Choroid plexus epithelial cell (primary cell): ENCODE results near the gene NKTR.

Source experiments
- DNase-seq: peaks from one replicate; pipeline ENCODE4 v3.0.0-alpha.2; 2010; ENCODE audit warnings: low read depth
- H3K4me3 ChIP-seq: 2 replicates; pipeline ENCODE4 v1.5.1; 2011; ENCODE audit warnings: low read depth, mild to moderate bottlenecking, control low read depth, low read length, moderate library complexity
- CTCF ChIP-seq: conservative IDR thresholded peaks from 2 replicates; pipeline ENCODE4 v1.5.1; 2011; ENCODE audit warnings: low read depth, mild to moderate bottlenecking, control low read depth, inconsistent platforms, low read length, moderate library complexity

The NKTR gene

DNA sequence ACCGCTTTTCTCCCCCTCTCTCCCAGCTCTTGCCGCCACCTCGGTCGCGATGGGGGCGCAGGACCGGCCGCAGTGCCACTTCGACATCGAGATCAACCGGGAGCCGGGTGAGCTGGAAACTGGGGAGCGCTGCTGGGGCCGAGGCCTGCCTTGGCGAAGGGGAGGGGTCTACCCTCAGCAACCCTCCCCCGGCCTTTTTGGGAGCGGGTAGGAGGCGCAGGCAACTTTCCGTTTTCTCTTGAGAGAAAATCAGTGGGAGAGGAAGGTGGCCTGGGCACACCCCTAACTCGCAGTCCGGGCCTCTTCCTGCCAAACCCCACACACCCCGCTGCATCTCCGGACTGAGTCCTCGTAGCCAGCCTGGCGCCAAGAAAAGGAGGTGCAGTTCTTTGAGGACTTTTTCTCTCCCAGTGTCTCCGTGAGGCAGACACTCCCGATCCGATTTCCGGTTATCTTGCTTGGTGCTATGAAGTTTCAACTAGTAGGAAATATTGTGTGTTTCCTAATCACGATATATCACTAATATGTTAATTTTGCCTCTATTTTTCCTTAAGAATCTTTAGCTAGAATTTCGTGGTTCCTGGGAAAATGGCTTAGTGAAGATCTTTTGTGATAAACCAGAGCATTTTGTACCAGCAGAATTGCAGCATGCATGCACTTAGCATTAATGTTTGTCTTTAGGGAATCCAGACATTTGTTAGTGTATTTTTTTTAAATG lies 631 bp downstream of the NKTR start:
- H3K4me3 ChIP-seq = peak overlapping the region; percentile 88
- peak; percentile 74 for DNase-seq

GRCh38 chr3:42601896-42602581 lies 1.6 kb downstream of the NKTR start:
- peak; percentile 36 for DNase-seq
- peak; percentile 26 for TF ChIP-seq CTCF
- peak overlapping the region; percentile 88 for H3K4me3 ChIP-seq

More for the DNA sequence above, 631 bp downstream of the NKTR start:
- peak; percentile 35 for TF ChIP-seq CTCF

DNA sequence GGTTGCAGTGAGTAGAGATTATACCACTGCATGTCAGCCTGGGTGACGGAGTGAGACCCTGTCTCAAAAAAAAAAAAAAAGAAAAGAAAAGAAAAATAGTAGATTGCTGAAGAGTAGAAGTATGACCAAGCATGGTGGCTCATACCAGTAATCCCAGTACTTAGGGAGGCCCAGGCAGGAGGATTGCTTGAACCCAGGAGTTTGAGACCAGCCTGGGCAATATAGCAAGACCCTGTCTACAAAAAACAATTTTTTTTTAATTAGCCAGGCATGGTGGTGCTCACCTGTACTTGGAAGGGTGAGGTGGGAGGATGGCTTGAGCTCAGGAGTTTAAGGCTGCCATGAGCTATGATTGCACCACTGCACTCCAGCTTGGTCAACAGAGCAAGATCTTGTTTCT lies 2.5 kb downstream of the NKTR start:
- no peak for DNase-seq
- TF ChIP-seq CTCF = no peak
- H3K4me3 ChIP-seq = no peak overlapping the region

DNA sequence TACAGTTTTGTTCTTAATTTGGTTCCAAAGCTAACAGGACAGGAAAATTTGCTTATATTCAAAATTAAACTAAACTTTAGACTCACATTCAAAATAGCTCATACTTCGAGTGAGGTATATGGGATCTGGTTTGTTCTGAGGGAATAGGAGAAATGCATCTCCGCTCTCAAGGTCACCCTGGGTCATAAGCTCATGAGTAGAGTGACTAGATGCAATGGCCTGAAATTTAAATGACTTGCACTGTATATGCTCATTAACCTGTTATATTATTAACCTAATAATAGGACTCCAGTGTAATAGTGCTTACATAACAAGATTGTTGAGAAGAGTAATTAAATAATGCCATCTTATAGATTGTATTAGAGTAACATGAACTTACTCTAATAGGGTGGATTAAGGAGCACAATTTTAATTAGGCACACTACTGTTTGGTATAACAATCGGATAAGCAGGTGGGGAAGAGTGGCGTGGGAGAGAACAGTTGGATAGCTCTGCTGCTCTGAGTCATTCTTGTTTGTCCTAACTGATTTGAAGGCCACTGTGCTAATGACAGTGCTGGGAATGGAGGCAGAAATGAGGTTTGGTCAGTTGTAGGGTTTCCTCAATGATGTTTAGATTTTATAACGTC lies 5.2 kb downstream of the NKTR start:
- no peak for TF ChIP-seq CTCF
- no peak for DNase-seq
- no peak overlapping the region for H3K4me3 ChIP-seq

- no peak for TF ChIP-seq CTCF
- no peak overlapping the region for H3K4me3 ChIP-seq
- peak; percentile 47 for DNase-seq
These were observed 8.1 kb downstream of the NKTR start for GRCh38 chr3:42608581-42608980.

DNA sequence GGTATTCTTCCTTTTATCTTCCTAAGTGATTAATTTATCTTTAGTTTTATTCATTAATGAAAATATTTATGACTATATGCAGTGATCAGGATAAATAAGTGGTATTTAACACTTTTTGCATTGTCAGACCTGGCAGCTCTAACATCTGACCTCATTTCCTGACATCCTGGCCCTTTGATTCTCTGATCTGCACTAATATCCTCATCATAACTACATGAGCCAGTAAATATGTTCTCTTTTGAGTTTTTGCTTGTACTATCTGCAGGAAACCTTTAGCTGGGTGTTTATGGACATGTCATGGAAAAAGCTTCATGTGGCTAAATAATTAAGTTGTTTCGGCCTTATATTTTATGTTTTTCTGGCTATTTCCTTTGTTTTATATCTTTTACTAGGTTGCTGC lies 10.5 kb downstream of the NKTR start:
- no peak for DNase-seq
- no peak overlapping the region for H3K4me3 ChIP-seq
- no peak for TF ChIP-seq CTCF

GRCh38 chr3:42612217-42612616 lies 11.7 kb downstream of the NKTR start:
- no peak for TF ChIP-seq CTCF
- H3K4me3 ChIP-seq = no peak overlapping the region
- no peak for DNase-seq
